Upper lobe of right lung (tissue), 1 donor: ENCODE measurements around the gene MRPS10. TPM values are rescaled to one million over a fixed set of nuclear protein-coding genes. Genes with fewer than 3 reads are reported as not detected.

Experiments
- ATAC-seq: fragments of 200-7000 bp; cut with Tn5 transposase; one replicate; pipeline ENCODE4 v1.9.1; 2020; ENCODE audit warnings: mild to moderate bottlenecking, moderate library complexity
- DNase-seq: peaks from one replicate; pipeline ENCODE4 v3.0.0-alpha.2; 2020
- H3K27ac ChIP-seq: fragments of 200-600 bp; one replicate; pipeline ENCODE4 v1.8.0; 2022
- H3K27me3 ChIP-seq: fragments of 200-600 bp; one replicate; pipeline ENCODE4 v1.8.0; 2022; ENCODE audit warnings: mild to moderate bottlenecking
- H3K36me3 ChIP-seq: fragments of 200-600 bp; one replicate; pipeline ENCODE4 v1.8.0; 2022
- H3K4me1 ChIP-seq: fragments of 200-600 bp; one replicate; pipeline ENCODE4 v1.8.0; 2022
- H3K4me3 ChIP-seq: fragments of 200-600 bp; one replicate; pipeline ENCODE4 v1.8.0; 2022; ENCODE audit warnings: mild to moderate bottlenecking
- H3K9me3 ChIP-seq: fragments of 200-600 bp; one replicate; pipeline ENCODE4 v1.8.0; 2022
- intact Hi-C: fragments of 100-400 bp; cut with DNase I; formaldehyde crosslinking; loops from one replicate; pipeline ENCODE4 v1.11.0; 2022
- total RNA-seq: library from RNA; stranded (reverse); fragmentation: NEBNext Ultra II Directional; extraction: Animal tissue kit (Norgen Biotek cat#: 25700); gene quantifications from one replicate; pipeline ENCODE4 v1.2.1, GENCODE V29; 2021
- TF ChIP-seq, protein P1 (sequence below): fragments of 200-600 bp; IDR thresholded peaks from one replicate; pipeline ENCODE4 v1.8.0; 2022; ENCODE audit warnings: antibody characterized with exemption
- donor health status: DM: no; HTN: yes; CAD: no; lungs with severe emphysema.

MRPS10 gene
- total RNA-seq, 1 donor from 2014 or later, result 24.8 TPM

DNA sequence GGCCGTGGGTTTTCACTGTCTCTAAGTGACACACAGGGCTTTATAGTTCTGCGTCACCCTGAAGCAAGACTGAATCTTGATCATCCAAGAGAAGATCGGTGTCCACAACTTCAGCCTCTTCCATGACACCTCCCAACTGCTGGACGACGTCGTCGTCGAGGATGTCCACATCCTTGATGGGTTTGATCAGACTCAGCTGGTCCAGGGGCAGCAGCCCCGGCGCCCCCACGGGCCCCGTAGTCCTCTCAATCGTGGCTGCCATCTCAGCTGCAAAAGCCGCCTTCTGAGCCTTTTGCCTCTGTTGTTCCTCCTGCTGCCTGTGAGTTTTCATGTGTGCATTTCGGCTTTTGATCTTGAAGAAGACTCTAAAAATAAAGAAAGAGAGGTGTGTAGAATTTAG is 10.6 kb upstream of the MRPS10 start:
- H3K9me3 ChIP-seq, result no peaks in the 10 kb centered on the region
- H3K27ac ChIP-seq, result no peak overlapping the region
- TF ChIP-seq, protein P1, sequence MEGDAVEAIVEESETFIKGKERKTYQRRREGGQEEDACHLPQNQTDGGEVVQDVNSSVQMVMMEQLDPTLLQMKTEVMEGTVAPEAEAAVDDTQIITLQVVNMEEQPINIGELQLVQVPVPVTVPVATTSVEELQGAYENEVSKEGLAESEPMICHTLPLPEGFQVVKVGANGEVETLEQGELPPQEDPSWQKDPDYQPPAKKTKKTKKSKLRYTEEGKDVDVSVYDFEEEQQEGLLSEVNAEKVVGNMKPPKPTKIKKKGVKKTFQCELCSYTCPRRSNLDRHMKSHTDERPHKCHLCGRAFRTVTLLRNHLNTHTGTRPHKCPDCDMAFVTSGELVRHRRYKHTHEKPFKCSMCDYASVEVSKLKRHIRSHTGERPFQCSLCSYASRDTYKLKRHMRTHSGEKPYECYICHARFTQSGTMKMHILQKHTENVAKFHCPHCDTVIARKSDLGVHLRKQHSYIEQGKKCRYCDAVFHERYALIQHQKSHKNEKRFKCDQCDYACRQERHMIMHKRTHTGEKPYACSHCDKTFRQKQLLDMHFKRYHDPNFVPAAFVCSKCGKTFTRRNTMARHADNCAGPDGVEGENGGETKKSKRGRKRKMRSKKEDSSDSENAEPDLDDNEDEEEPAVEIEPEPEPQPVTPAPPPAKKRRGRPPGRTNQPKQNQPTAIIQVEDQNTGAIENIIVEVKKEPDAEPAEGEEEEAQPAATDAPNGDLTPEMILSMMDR, result no peak
- no peaks in the 10 kb centered on the region for H3K27me3 ChIP-seq
- DNase-seq, result no peak
- intact Hi-C loops, result no loop called here
- ATAC-seq, result no peak
- H3K36me3 ChIP-seq, result no peaks in the 10 kb centered on the region
- H3K4me3 ChIP-seq, result no peak overlapping the region
- H3K4me1 ChIP-seq, result no peaks in the 10 kb centered on the region

DNA sequence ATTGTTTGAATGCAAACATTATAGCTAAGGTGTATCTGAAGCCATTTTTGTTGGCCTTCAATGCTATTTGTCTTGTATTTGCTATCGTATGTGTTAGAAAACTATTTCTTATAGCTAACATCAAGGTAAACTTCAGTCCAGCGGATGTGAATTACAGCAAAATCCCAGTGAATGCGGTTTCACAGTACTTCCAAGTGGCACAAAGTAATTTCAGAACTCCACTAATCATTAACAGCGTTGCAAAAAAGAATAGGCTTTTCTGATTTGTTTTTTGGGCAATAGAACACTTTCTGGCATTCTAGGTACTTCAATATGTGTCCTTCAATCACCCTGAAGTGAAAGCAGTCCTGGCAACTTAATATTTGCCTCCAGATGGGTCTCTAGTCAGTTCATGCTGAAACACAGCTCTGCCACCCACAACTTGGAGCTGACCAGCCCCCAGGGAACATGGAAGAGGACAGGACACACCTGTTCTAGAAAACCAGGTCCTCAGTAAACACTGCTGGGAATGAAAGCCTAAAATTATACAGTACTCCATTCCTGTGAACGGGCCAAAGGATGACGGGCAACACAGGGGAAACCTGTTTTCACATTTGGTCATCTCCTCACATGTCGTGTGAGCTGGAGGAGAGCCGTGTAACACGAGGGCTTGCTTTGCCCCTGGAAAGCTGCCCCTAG is 9.7 kb upstream of the MRPS10 start:
- H3K9me3 ChIP-seq, result no peaks in the 10 kb centered on the region
- H3K4me3 ChIP-seq, result no peak overlapping the region
- DNase-seq (no peak), ATAC-seq (peak; percentile 81)
- peak overlapping the region; percentile 55 for H3K27ac ChIP-seq
- H3K4me1 ChIP-seq, result no peaks in the 10 kb centered on the region
- no peaks in the 10 kb centered on the region for H3K36me3 ChIP-seq
- intact Hi-C loops, result no loop called here
- H3K27me3 ChIP-seq, result no peaks in the 10 kb centered on the region
- TF ChIP-seq, protein P1, result no peak

DNA sequence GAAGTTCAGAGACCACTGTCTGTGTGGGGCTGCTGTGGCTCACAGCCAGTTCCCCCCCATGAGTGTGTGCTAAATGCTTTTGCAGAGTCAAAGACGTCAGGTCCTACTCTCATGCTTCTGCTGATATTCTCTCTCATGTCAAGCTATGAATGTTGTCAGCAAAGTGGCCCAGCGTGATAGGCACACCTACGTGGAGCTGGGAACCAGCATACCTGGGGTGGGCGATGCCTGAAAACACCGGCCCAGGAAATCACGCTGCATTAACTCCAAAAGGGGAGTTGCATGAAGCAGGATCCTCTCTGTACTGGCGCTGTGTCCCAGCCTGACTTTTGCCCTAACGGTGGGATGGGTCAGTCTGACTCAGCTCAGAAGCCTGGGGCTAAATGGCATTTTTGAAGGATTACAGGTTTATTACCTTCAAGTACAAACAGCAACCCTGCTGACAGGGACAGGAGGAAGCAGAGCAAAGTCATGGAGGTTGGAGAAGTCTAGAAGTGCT is 9.0 kb upstream of the MRPS10 start:
- Histone ChIP-seq H3K27me3 (no peaks in the 10 kb centered on the region), H3K36me3 (no peaks in the 10 kb centered on the region), H3K4me3 (no peak overlapping the region), H3K9me3 (no peaks in the 10 kb centered on the region), H3K27ac (peak overlapping the region; percentile 55), H3K4me1 (no peaks in the 10 kb centered on the region)
- intact Hi-C loops, result no loop called here
- peak; percentile 52 for ATAC-seq
- DNase-seq, result no peak
- TF ChIP-seq, protein P1, result no peak

DNA sequence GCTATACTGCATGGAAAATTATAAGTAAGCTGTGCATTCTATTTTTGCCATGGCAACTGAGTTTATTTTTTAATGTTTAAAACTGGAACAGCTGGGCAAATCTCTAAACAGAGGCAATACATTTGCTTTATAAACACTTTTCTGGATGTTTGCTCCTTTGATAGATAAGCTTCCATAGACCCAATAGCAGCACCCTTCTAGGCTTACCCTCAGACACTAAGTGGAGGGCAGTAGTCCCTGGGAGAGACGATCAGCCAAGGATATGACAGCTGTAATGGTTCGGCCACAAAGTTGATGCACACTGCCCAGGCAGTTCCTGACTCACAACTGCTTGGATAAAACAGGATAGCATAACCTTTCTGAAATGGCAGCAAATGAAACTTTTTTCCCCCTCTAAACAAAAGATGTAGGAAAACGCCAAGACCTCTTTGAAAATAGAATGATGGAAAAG is 8.5 kb upstream of the MRPS10 start:
- Histone ChIP-seq H3K27ac (no peak overlapping the region), H3K27me3 (no peaks in the 10 kb centered on the region), H3K36me3 (no peaks in the 10 kb centered on the region), H3K9me3 (no peaks in the 10 kb centered on the region), H3K4me3 (no peak overlapping the region), H3K4me1 (no peaks in the 10 kb centered on the region)
- TF ChIP-seq, protein P1, result no peak
- no peak for DNase-seq
- ATAC-seq, result no peak
- intact Hi-C loops, result no loop called here

DNA sequence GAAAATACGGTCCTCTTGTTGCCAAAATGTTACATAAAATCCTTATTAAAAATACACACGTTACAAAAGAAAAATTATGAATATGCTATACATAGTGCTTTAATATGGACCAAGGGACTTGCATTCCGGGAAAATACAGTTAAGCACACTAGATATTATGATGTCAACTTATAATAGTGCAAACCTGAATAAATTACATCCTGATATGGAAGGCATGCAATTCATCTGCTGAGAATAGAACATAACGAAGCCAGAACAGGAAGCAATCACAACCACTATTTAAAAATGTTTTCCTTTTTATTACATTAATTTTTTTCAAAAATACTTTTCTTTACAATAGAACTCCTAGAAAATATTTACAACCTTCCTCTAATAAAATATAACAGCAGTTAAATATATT is 7.8 kb upstream of the MRPS10 start:
- DNase-seq (no peak), ATAC-seq (no peak)
- Histone ChIP-seq H3K9me3 (no peaks in the 10 kb centered on the region), H3K36me3 (no peaks in the 10 kb centered on the region), H3K4me3 (no peak overlapping the region), H3K4me1 (no peaks in the 10 kb centered on the region), H3K27me3 (no peaks in the 10 kb centered on the region), H3K27ac (no peak overlapping the region)
- TF ChIP-seq, protein P1, result no peak
- intact Hi-C loops, result no loop called here

DNA sequence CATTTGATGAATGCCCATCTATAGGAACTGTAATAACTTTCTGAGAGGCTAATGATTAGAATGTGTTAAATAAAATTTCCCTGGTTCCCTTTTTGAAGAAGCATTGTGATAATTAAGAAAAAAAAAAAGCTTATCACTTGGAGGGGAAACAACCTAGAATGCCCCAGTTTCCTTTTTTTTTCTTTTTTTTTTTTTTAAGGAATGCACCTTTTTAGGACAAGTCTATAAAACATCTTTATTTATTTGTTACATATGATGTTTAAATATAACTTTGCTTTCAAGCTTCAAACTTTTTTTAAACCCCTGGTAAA is 7.3 kb upstream of the MRPS10 start:
- H3K4me1 ChIP-seq, result no peaks in the 10 kb centered on the region
- TF ChIP-seq, protein P1, result no peak
- H3K27ac ChIP-seq, result no peak overlapping the region
- no peaks in the 10 kb centered on the region for H3K36me3 ChIP-seq
- ATAC-seq (no peak), DNase-seq (no peak)
- no peaks in the 10 kb centered on the region for H3K9me3 ChIP-seq
- H3K4me3 ChIP-seq, result no peak overlapping the region
- no peaks in the 10 kb centered on the region for H3K27me3 ChIP-seq
- intact Hi-C loops, result no loop called here
